ENCODE measurements around the gene NNT.
"Not testable (repeated sequence)": the region's sequence is repeated elsewhere in the genome, so short reads cannot be mapped to it uniquely, and the experiment has no call there.

The NNT gene

GRCh38 chr5:43712081-43712480, 109.1 kb downstream of the NNT start:
- Histone ChIP-seq H3K36me3 (ENCODE audit: insufficient read depth, insufficient read length, low read length) (no peaks in the 10 kb centered on the region), H3K27me3 (ENCODE audit: insufficient read depth, insufficient read length) (no peaks in the 10 kb centered on the region), H3K4me3 (ENCODE audit: insufficient read length, low read depth) (no peak overlapping the region), H3K9ac (ENCODE audit: insufficient read length, low read depth) (no peak overlapping the region), H3K4me1 (ENCODE audit: insufficient read depth, insufficient read length) (no peaks in the 10 kb centered on the region), H3K9me3 (ENCODE audit: insufficient read depth, low read length) (no peaks in the 10 kb centered on the region)
- TF ChIP-seq ZNF274 (IDR thresholded peaks at IDR 0.05; ENCODE audit: low read depth, low read length) = no peak
- TF ChIP-seq SUZ12 (IDR thresholded peaks at IDR 0.05; ENCODE audit: extremely low read depth, insufficient read depth, insufficient read length) = no peak
- TF ChIP-seq YY1 (IDR thresholded peaks at IDR 0.05; ENCODE audit: insufficient read depth, insufficient read length) = no peak
- no peak for DNase-seq (ENCODE audit: low read depth, low spot score)

- not testable (repeated sequence) for H3K9me3 ChIP-seq (ENCODE audit: insufficient read depth, low read length); H3K9ac ChIP-seq (ENCODE audit: insufficient read length, low read depth); H3K36me3 ChIP-seq (ENCODE audit: insufficient read depth, insufficient read length, low read length); H3K27me3 ChIP-seq (ENCODE audit: insufficient read depth, insufficient read length); DNase-seq (ENCODE audit: low read depth, low spot score); H3K4me3 ChIP-seq (ENCODE audit: insufficient read length, low read depth); H3K4me1 ChIP-seq (ENCODE audit: insufficient read depth, insufficient read length)
These were observed 116.8 kb downstream of the NNT start for GRCh38 chr5:43719783-43720182.

GRCh38 chr5:43728581-43728980, 125.6 kb downstream of the NNT start:
- no peak for DNase-seq (ENCODE audit: low read depth, low spot score)
- Histone ChIP-seq H3K9ac (ENCODE audit: insufficient read length, low read depth) (no peak overlapping the region), H3K36me3 (ENCODE audit: insufficient read depth, insufficient read length, low read length) (no peaks in the 10 kb centered on the region), H3K9me3 (ENCODE audit: insufficient read depth, low read length) (no peaks in the 10 kb centered on the region), H3K4me1 (ENCODE audit: insufficient read depth, insufficient read length) (no peaks in the 10 kb centered on the region), H3K4me3 (ENCODE audit: insufficient read length, low read depth) (no peak overlapping the region), H3K27me3 (ENCODE audit: insufficient read depth, insufficient read length) (no peaks in the 10 kb centered on the region)
- TF ChIP-seq ZNF274 (IDR thresholded peaks at IDR 0.05; ENCODE audit: low read depth, low read length) = no peak
- no peak for TF ChIP-seq SUZ12 (IDR thresholded peaks at IDR 0.05; ENCODE audit: extremely low read depth, insufficient read depth, insufficient read length)
- TF ChIP-seq YY1 (IDR thresholded peaks at IDR 0.05; ENCODE audit: insufficient read depth, insufficient read length) = no peak

- DNase-seq (ENCODE audit: low read depth, low spot score) = no peak
- H3K36me3 ChIP-seq (ENCODE audit: insufficient read depth, insufficient read length, low read length) = no peaks in the 10 kb centered on the region
- H3K9me3 ChIP-seq (ENCODE audit: insufficient read depth, low read length) = no peaks in the 10 kb centered on the region
- no peaks in the 10 kb centered on the region for H3K27me3 ChIP-seq (ENCODE audit: insufficient read depth, insufficient read length)
- no peak overlapping the region for H3K4me3 ChIP-seq (ENCODE audit: insufficient read length, low read depth)
- H3K9ac ChIP-seq (ENCODE audit: insufficient read length, low read depth) = no peak overlapping the region
- TF ChIP-seq ZNF274 (IDR thresholded peaks at IDR 0.05; ENCODE audit: low read depth, low read length) (no peak), YY1 (IDR thresholded peaks at IDR 0.05; ENCODE audit: insufficient read depth, insufficient read length) (no peak), SUZ12 (IDR thresholded peaks at IDR 0.05; ENCODE audit: extremely low read depth, insufficient read depth, insufficient read length) (no peak)
- H3K4me1 ChIP-seq (ENCODE audit: insufficient read depth, insufficient read length) = no peaks in the 10 kb centered on the region
These were observed 127.0 kb downstream of the NNT start for GRCh38 chr5:43729846-43730478.

GRCh38 chr5:43730832-43731342, 127.9 kb downstream of the NNT start:
- DNase-seq (ENCODE audit: low read depth, low spot score) = no peak
- no peaks in the 10 kb centered on the region for H3K36me3 ChIP-seq (ENCODE audit: insufficient read depth, insufficient read length, low read length)
- H3K9ac ChIP-seq (ENCODE audit: insufficient read length, low read depth) = no peak overlapping the region
- H3K9me3 ChIP-seq (ENCODE audit: insufficient read depth, low read length) = no peaks in the 10 kb centered on the region
- TF ChIP-seq YY1 (IDR thresholded peaks at IDR 0.05; ENCODE audit: insufficient read depth, insufficient read length) (no peak), ZNF274 (IDR thresholded peaks at IDR 0.05; ENCODE audit: low read depth, low read length) (no peak), SUZ12 (IDR thresholded peaks at IDR 0.05; ENCODE audit: extremely low read depth, insufficient read depth, insufficient read length) (no peak)
- H3K4me3 ChIP-seq (ENCODE audit: insufficient read length, low read depth) = no peak overlapping the region
- H3K4me1 ChIP-seq (ENCODE audit: insufficient read depth, insufficient read length) = no peaks in the 10 kb centered on the region
- H3K27me3 ChIP-seq (ENCODE audit: insufficient read depth, insufficient read length) = no peaks in the 10 kb centered on the region

GRCh38 chr5:43731573-43731972, 128.6 kb downstream of the NNT start:
- no peak for TF ChIP-seq YY1 (IDR thresholded peaks at IDR 0.05; ENCODE audit: insufficient read depth, insufficient read length)
- no peak for TF ChIP-seq SUZ12 (IDR thresholded peaks at IDR 0.05; ENCODE audit: extremely low read depth, insufficient read depth, insufficient read length)
- no peak for TF ChIP-seq ZNF274 (IDR thresholded peaks at IDR 0.05; ENCODE audit: low read depth, low read length)
- no peak overlapping the region for H3K9ac ChIP-seq (ENCODE audit: insufficient read length, low read depth)
- H3K4me3 ChIP-seq (ENCODE audit: insufficient read length, low read depth) = no peak overlapping the region
- H3K27me3 ChIP-seq (ENCODE audit: insufficient read depth, insufficient read length) = no peaks in the 10 kb centered on the region
- no peaks in the 10 kb centered on the region for H3K36me3 ChIP-seq (ENCODE audit: insufficient read depth, insufficient read length, low read length)
- DNase-seq (ENCODE audit: low read depth, low spot score) = no peak
- H3K9me3 ChIP-seq (ENCODE audit: insufficient read depth, low read length) = no peaks in the 10 kb centered on the region
- H3K4me1 ChIP-seq (ENCODE audit: insufficient read depth, insufficient read length) = no peaks in the 10 kb centered on the region

GRCh38 chr5:43745923-43746548, 143.1 kb downstream of the NNT start:
- H3K4me3 ChIP-seq (ENCODE audit: insufficient read length, low read depth); H3K9me3 ChIP-seq (ENCODE audit: insufficient read depth, low read length); DNase-seq (ENCODE audit: low read depth, low spot score); H3K36me3 ChIP-seq (ENCODE audit: insufficient read depth, insufficient read length, low read length); H3K27me3 ChIP-seq (ENCODE audit: insufficient read depth, insufficient read length); H3K9ac ChIP-seq (ENCODE audit: insufficient read length, low read depth); H3K4me1 ChIP-seq (ENCODE audit: insufficient read depth, insufficient read length): not testable (repeated sequence)

Measured in NT2/D1 (cell line).